OCI-LY7 (cell line): ENCODE results near the gene TIGD2.

Source experiments
- EZH2phosphoT487 ChIP-seq: fragments of 200-600 bp; sonication (generic); IDR thresholded peaks from 2 replicates; pipeline ENCODE4 v1.6.1; 2018; ENCODE audit warnings: low read depth, borderline replicate concordance, mild to moderate bottlenecking, mixed run types, antibody characterized with exemption, low read length, moderate library complexity, mixed read lengths
- TF ChIP-seq, protein P1 (sequence below): fragments of 200-600 bp; sonication (generic); conservative IDR thresholded peaks from 2 replicates; pipeline ENCODE4 v1.5.1; 2014; ENCODE audit warnings: mild to moderate bottlenecking, antibody characterized with exemption, low read length, moderate library complexity, mixed read lengths

DNA sequence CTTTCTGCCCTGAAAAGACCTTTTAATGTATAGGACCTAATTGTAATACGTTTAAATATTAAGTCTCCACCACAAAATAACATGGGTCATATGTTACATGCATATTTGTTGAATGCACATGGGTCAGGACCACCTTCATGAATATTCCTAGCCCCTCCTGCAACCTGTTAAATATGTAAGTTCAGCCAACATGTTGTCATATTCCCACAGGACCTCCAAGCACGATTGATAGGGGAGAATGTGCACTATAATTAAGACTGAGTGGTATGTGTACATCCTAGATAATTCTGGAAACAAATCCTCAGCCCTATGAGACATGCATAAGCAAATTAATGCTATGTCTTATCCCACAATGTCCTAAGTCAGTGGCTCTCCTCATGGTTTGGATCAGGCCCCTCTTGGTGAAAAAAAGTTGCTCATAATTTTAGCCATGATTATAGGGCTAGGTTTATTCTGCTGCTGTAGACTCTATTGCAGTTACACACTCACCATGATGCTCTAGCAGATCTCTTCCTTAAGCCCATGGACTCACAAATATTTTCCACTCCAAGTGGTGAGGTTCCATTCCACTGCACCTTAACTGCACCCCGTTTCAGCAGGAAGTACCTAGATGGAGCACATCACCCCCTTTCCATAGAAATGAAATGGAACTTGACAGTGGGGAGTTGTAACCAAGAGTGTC lies 10.2 kb downstream of the TIGD2 start:
- TF ChIP-seq, protein P1, sequence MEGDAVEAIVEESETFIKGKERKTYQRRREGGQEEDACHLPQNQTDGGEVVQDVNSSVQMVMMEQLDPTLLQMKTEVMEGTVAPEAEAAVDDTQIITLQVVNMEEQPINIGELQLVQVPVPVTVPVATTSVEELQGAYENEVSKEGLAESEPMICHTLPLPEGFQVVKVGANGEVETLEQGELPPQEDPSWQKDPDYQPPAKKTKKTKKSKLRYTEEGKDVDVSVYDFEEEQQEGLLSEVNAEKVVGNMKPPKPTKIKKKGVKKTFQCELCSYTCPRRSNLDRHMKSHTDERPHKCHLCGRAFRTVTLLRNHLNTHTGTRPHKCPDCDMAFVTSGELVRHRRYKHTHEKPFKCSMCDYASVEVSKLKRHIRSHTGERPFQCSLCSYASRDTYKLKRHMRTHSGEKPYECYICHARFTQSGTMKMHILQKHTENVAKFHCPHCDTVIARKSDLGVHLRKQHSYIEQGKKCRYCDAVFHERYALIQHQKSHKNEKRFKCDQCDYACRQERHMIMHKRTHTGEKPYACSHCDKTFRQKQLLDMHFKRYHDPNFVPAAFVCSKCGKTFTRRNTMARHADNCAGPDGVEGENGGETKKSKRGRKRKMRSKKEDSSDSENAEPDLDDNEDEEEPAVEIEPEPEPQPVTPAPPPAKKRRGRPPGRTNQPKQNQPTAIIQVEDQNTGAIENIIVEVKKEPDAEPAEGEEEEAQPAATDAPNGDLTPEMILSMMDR = no peak
- TF ChIP-seq EZH2phosphoT487 = no peak
